ENCODE results near the gene ASGR1.

ASGR1 gene

GRCh38 chr17:7219812-7220592 is 40.8 kb upstream of the ASGR1 start, which contains the start of the genes ACADVL and DLG4:
Gene ACADVL (plus strand): TSS chr17:7219938. CDS start chr17:7219985, 47 bp downstream.
Gene DLG4 (minus strand): TSS chr17:7219836.
- peaks cover 15% of the 10 kb centered on the region for H3K4me1 ChIP-seq
- in situ Hi-C loops (cut with MboI; ENCODE audit: low sequenced_read_pairs), result no loop called here
- no peaks in the 10 kb centered on the region for H3K9me3 ChIP-seq
- no peaks in the 10 kb centered on the region for H3K27me3 ChIP-seq (ENCODE audit: low read depth)
- peak; percentile 75 to 89 for DNase-seq (ENCODE audit: low spot score in 2 of 2)
- H3K4me3 ChIP-seq, result peak within 1 kb of the TSS; percentile 85
- H3K36me3 ChIP-seq (replicated peaks), result peaks cover 46% of the 10 kb centered on the region

- peaks cover 17% of the 10 kb centered on the region for H3K4me1 ChIP-seq
- in situ Hi-C loops (cut with MboI; ENCODE audit: low sequenced_read_pairs), result no loop called here
- no peak for DNase-seq (ENCODE audit: low spot score in 2 of 2)
These were observed 40.1 kb upstream of the ASGR1 start for GRCh38 chr17:7219229-7219811.

GRCh38 chr17:7218758-7219157 is 39.6 kb upstream of the ASGR1 start:
- Histone ChIP-seq H3K4me3 (no peak overlapping the region), H3K4me1 (peaks cover 17% of the 10 kb centered on the region)

More at GRCh38 chr17:7219229-7219811, 40.1 kb upstream of the ASGR1 start:
- H3K27me3 ChIP-seq (ENCODE audit: low read depth), result no peaks in the 10 kb centered on the region
- H3K9me3 ChIP-seq, result no peaks in the 10 kb centered on the region
- peak overlapping the region; percentile 85 for H3K4me3 ChIP-seq
- H3K36me3 ChIP-seq (replicated peaks), result peaks cover 41% of the 10 kb centered on the region

GRCh38 chr17:7218166-7218565 is 39.0 kb upstream of the ASGR1 start:
- H3K4me3 ChIP-seq, result no peak overlapping the region
- DNase-seq (ENCODE audit: low spot score in 2 of 2), result no peak
- no peaks in the 10 kb centered on the region for H3K27me3 ChIP-seq (ENCODE audit: low read depth)
- H3K36me3 ChIP-seq (replicated peaks), result peaks cover 30% of the 10 kb centered on the region
- in situ Hi-C loops (cut with MboI; ENCODE audit: low sequenced_read_pairs), result no loop called here
- H3K4me1 ChIP-seq, result peaks cover 21% of the 10 kb centered on the region
- H3K9me3 ChIP-seq, result no peaks in the 10 kb centered on the region

More at GRCh38 chr17:7218758-7219157, 39.6 kb upstream of the ASGR1 start:
- no peak for DNase-seq (ENCODE audit: low spot score in 2 of 2)
- Histone ChIP-seq H3K9me3 (no peaks in the 10 kb centered on the region), H3K27me3 (ENCODE audit: low read depth) (no peaks in the 10 kb centered on the region), H3K36me3 (replicated peaks) (peaks cover 36% of the 10 kb centered on the region)
- in situ Hi-C loops (cut with MboI; ENCODE audit: low sequenced_read_pairs), result no loop called here

GRCh38 chr17:7217113-7217987 is 38.2 kb upstream of the ASGR1 start:
- DNase-seq (ENCODE audit: low spot score in 2 of 2), result peak; percentile 33 to 74
- in situ Hi-C loops (cut with MboI; ENCODE audit: low sequenced_read_pairs), result no loop called here

GRCh38 chr17:7216242-7217112 is 37.3 kb upstream of the ASGR1 start:
- in situ Hi-C loops (cut with MboI; ENCODE audit: low sequenced_read_pairs), result no loop called here
- peaks cover 21% of the 10 kb centered on the region for H3K4me1 ChIP-seq
- no peaks in the 10 kb centered on the region for H3K9me3 ChIP-seq
- H3K27me3 ChIP-seq (ENCODE audit: low read depth), result no peaks in the 10 kb centered on the region
- no peak for DNase-seq (ENCODE audit: low spot score in 2 of 2)
- H3K4me3 ChIP-seq, result peak overlapping the region; percentile 6; the same call in 1 of the 2 replicates
- peaks cover 15% of the 10 kb centered on the region for H3K36me3 ChIP-seq (replicated peaks)

More at GRCh38 chr17:7217113-7217987, 38.2 kb upstream of the ASGR1 start:
- Histone ChIP-seq H3K4me1 (peaks cover 21% of the 10 kb centered on the region), H3K4me3 (peak overlapping the region; percentile 12; the same call in 1 of the 2 replicates), H3K36me3 (replicated peaks) (peaks cover 22% of the 10 kb centered on the region), H3K27me3 (ENCODE audit: low read depth) (no peaks in the 10 kb centered on the region), H3K9me3 (no peaks in the 10 kb centered on the region)

GRCh38 chr17:7215652-7216180 is 36.5 kb upstream of the ASGR1 start:
- H3K27me3 ChIP-seq (ENCODE audit: low read depth), result no peaks in the 10 kb centered on the region
- in situ Hi-C loops (cut with MboI; ENCODE audit: low sequenced_read_pairs), result no loop called here
- H3K36me3 ChIP-seq (replicated peaks), result peaks cover 8% of the 10 kb centered on the region
- no peak overlapping the region for H3K4me3 ChIP-seq
- no peak for DNase-seq (ENCODE audit: low spot score in 2 of 2)
- no peaks in the 10 kb centered on the region for H3K9me3 ChIP-seq
- peaks cover 17% of the 10 kb centered on the region for H3K4me1 ChIP-seq

- in situ Hi-C loops (cut with MboI; ENCODE audit: low sequenced_read_pairs), result no loop called here
- H3K36me3 ChIP-seq (replicated peaks), result peaks cover 4% of the 10 kb centered on the region
- H3K9me3 ChIP-seq, result no peaks in the 10 kb centered on the region
- peaks cover 13% of the 10 kb centered on the region for H3K4me1 ChIP-seq
- H3K4me3 ChIP-seq, result no peak overlapping the region
- no peaks in the 10 kb centered on the region for H3K27me3 ChIP-seq (ENCODE audit: low read depth)
- no peak for DNase-seq (ENCODE audit: low spot score in 2 of 2)
These were observed 36.0 kb upstream of the ASGR1 start for GRCh38 chr17:7215136-7215638.

GRCh38 chr17:7214300-7215135 is 35.3 kb upstream of the ASGR1 start:
- DNase-seq (ENCODE audit: low spot score in 2 of 2), result peak; percentile 96 to 100
- no peaks in the 10 kb centered on the region for H3K36me3 ChIP-seq (replicated peaks)
- peaks cover 12% of the 10 kb centered on the region for H3K4me1 ChIP-seq
- in situ Hi-C loops (cut with MboI; ENCODE audit: low sequenced_read_pairs), result no loop called here
- peak overlapping the region; percentile 31 for H3K4me3 ChIP-seq
- H3K27me3 ChIP-seq (ENCODE audit: low read depth), result no peaks in the 10 kb centered on the region
- H3K9me3 ChIP-seq, result no peaks in the 10 kb centered on the region

- Histone ChIP-seq H3K27me3 (ENCODE audit: low read depth) (no peaks in the 10 kb centered on the region), H3K36me3 (replicated peaks) (no peaks in the 10 kb centered on the region), H3K9me3 (no peaks in the 10 kb centered on the region), H3K4me1 (peaks cover 6% of the 10 kb centered on the region), H3K4me3 (peak overlapping the region; percentile 31)
- peak; percentile 97 to 98 for DNase-seq (ENCODE audit: low spot score in 2 of 2)
- in situ Hi-C loops (cut with MboI; ENCODE audit: low sequenced_read_pairs), result no loop called here
These were observed 34.7 kb upstream of the ASGR1 start for GRCh38 chr17:7213895-7214299.

- Histone ChIP-seq H3K36me3 (replicated peaks) (no peaks in the 10 kb centered on the region), H3K4me1 (peaks cover 5% of the 10 kb centered on the region), H3K9me3 (no peaks in the 10 kb centered on the region), H3K4me3 (no peak overlapping the region), H3K27me3 (ENCODE audit: low read depth) (no peaks in the 10 kb centered on the region)
- DNase-seq (ENCODE audit: low spot score in 2 of 2), result no peak
- in situ Hi-C loops (cut with MboI; ENCODE audit: low sequenced_read_pairs), result no loop called here
These were observed 32.5 kb upstream of the ASGR1 start for GRCh38 chr17:7211491-7212273.

All from HAP-1 (cell line).